Measurements from ENCODE around the gene RBM12. TPM values are rescaled to one million over a fixed set of nuclear protein-coding genes. Genes with fewer than 3 reads are reported as not detected.
"Not testable (repeated sequence)": the region's sequence is repeated elsewhere in the genome, so short reads cannot be mapped to it uniquely, and the experiment has no call there.

RBM12 gene
- total RNA-seq, 1 donor from 2014 or later, result 147 TPM

GRCh38 chr20:35710039-35710438 is 45.3 kb upstream of the RBM12 start:
- H3K36me3 Mint-ChIP-seq (ENCODE audit: unreplicated experiment), result no peaks in the 10 kb centered on the region
- DNase-seq, result no peak
- no peak for TF ChIP-seq CTCF (IDR thresholded peaks at IDR 0.05; ENCODE audit: partially characterized antibody, unreplicated experiment)
- H3K27ac Mint-ChIP-seq (ENCODE audit: unreplicated experiment), result no peak overlapping the region
- peaks cover 3% of the 10 kb centered on the region for H3K27me3 Mint-ChIP-seq (ENCODE audit: unreplicated experiment)
- H3K4me3 Mint-ChIP-seq (ENCODE audit: unreplicated experiment), result no peak overlapping the region
- peaks cover 2% of the 10 kb centered on the region for H3K9me3 Mint-ChIP-seq (ENCODE audit: unreplicated experiment)
- H3K4me1 Mint-ChIP-seq (ENCODE audit: low read depth, unreplicated experiment), result peaks cover 3% of the 10 kb centered on the region

- Mint-ChIP-seq H3K4me1 (ENCODE audit: low read depth, unreplicated experiment) (peaks cover 3% of the 10 kb centered on the region), H3K27me3 (ENCODE audit: unreplicated experiment) (peaks cover 3% of the 10 kb centered on the region), H3K9me3 (ENCODE audit: unreplicated experiment) (peaks cover 2% of the 10 kb centered on the region), H3K4me3 (ENCODE audit: unreplicated experiment) (no peak overlapping the region), H3K36me3 (ENCODE audit: unreplicated experiment) (no peaks in the 10 kb centered on the region), H3K27ac (ENCODE audit: unreplicated experiment) (no peak overlapping the region)
- DNase-seq, result no peak
- TF ChIP-seq CTCF (IDR thresholded peaks at IDR 0.05; ENCODE audit: partially characterized antibody, unreplicated experiment), result no peak
Observed at GRCh38 chr20:35709259-35709658, 44.6 kb upstream of the RBM12 start.

- Mint-ChIP-seq H3K27ac (ENCODE audit: unreplicated experiment) (no peak overlapping the region), H3K27me3 (ENCODE audit: unreplicated experiment) (peaks cover 3% of the 10 kb centered on the region), H3K9me3 (ENCODE audit: unreplicated experiment) (peaks cover 2% of the 10 kb centered on the region), H3K4me3 (ENCODE audit: unreplicated experiment) (no peak overlapping the region), H3K36me3 (ENCODE audit: unreplicated experiment) (no peaks in the 10 kb centered on the region), H3K4me1 (ENCODE audit: low read depth, unreplicated experiment) (peaks cover 3% of the 10 kb centered on the region)
- TF ChIP-seq CTCF (IDR thresholded peaks at IDR 0.05; ENCODE audit: partially characterized antibody, unreplicated experiment), result no peak
- DNase-seq, result no peak
Observed at GRCh38 chr20:35708502-35708901, 43.8 kb upstream of the RBM12 start.

GRCh38 chr20:35706591-35707529 is 42.2 kb upstream of the RBM12 start:
- not testable (repeated sequence) for H3K27me3 Mint-ChIP-seq (ENCODE audit: unreplicated experiment); H3K4me3 Mint-ChIP-seq (ENCODE audit: unreplicated experiment); H3K36me3 Mint-ChIP-seq (ENCODE audit: unreplicated experiment); H3K9me3 Mint-ChIP-seq (ENCODE audit: unreplicated experiment); DNase-seq; H3K4me1 Mint-ChIP-seq (ENCODE audit: low read depth, unreplicated experiment); H3K27ac Mint-ChIP-seq (ENCODE audit: unreplicated experiment)

- not testable (repeated sequence) for DNase-seq; H3K36me3 Mint-ChIP-seq (ENCODE audit: unreplicated experiment); H3K27me3 Mint-ChIP-seq (ENCODE audit: unreplicated experiment); H3K9me3 Mint-ChIP-seq (ENCODE audit: unreplicated experiment); H3K27ac Mint-ChIP-seq (ENCODE audit: unreplicated experiment); H3K4me1 Mint-ChIP-seq (ENCODE audit: low read depth, unreplicated experiment); H3K4me3 Mint-ChIP-seq (ENCODE audit: unreplicated experiment)
Observed at GRCh38 chr20:35705894-35706293, 41.2 kb upstream of the RBM12 start.

Measured in glutamatergic neuron (in vitro differentiated cells).